ENCODE measurements around the gene DUSP16.
A peak's percentile ranks its signal among the peaks of the same experiment; 100 is the strongest.

Gene DUSP16

DNA sequence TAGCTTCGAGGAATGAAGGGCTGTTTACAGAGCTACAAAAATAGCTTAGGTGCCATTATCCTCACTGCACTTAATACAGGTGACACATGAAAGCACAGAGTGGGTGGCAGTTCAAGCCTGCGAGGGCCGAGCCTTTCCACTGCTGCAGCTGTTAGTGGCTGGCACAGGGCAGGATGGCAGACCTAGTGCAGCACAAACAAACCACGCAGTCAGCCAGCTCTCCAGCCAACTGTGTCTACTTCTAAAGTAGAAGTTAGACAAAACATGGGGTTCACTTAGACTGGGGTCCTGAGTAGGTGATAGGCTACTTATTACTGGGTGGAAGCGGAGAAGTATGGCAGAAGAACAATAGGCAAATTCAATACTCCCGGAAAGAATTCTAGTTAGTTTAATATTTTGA is 95.4 kb downstream of the DUSP16 start:
- no peak for DNase-seq

DNA sequence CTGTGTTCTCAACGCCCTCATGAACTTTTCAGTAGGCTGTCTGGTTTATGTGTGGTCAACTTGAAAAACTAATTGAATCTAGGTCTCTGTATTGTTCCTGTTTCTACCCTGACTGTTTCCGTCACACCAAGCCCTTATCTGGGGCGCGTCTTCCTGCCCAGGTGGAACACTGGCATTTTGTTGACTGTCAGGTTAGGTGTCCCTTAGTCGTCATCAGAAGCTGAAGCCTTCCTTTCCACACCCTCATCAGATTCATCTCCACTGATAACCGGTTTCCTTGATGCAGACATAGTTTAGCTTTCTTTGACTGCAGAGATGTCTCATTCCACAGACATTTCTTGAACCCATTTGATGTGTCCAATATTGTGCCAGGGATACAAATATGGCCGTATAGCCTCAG is 96.5 kb downstream of the DUSP16 start:
- DNase-seq: no peak

DNA sequence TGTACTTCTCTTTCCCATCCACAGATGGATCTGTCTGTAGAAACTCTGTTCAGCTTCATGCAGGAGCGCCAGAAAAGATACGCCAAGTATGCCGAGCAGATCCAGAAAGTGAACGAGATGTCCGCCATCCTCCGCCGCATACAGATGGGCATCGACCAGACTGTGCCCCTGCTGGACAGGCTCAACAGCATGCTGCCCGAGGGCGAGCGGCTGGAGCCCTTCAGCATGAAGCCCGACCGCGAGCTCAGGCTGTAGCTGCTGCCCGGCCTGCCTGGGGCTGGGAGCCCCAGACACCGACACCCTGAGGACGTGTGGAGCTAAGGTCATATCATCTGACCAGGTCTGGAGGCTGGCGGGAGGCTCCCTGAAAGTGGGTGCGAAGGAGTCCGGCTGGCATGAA is 97.1 kb downstream of the DUSP16 start:
- no peak for DNase-seq

DNA sequence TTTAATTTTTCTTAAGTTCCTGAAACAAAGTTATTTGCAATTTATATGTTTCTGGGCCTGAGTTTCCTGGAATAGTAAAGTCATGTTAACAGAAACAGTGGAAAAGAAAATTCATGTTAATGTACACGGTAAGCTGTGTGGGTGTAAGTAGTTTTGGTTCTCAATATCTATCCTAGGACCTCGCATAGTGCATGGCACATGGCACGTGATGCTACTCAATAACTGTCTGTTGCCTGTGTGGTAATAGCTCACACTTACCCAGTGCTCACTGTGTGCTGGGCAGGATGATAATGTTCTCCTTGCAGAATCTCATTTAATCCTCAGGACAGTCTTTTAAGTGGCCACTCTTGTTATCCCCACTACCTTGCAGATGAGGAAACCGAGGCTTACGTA is 100.7 kb downstream of the DUSP16 start:
- no peak for DNase-seq

DNA sequence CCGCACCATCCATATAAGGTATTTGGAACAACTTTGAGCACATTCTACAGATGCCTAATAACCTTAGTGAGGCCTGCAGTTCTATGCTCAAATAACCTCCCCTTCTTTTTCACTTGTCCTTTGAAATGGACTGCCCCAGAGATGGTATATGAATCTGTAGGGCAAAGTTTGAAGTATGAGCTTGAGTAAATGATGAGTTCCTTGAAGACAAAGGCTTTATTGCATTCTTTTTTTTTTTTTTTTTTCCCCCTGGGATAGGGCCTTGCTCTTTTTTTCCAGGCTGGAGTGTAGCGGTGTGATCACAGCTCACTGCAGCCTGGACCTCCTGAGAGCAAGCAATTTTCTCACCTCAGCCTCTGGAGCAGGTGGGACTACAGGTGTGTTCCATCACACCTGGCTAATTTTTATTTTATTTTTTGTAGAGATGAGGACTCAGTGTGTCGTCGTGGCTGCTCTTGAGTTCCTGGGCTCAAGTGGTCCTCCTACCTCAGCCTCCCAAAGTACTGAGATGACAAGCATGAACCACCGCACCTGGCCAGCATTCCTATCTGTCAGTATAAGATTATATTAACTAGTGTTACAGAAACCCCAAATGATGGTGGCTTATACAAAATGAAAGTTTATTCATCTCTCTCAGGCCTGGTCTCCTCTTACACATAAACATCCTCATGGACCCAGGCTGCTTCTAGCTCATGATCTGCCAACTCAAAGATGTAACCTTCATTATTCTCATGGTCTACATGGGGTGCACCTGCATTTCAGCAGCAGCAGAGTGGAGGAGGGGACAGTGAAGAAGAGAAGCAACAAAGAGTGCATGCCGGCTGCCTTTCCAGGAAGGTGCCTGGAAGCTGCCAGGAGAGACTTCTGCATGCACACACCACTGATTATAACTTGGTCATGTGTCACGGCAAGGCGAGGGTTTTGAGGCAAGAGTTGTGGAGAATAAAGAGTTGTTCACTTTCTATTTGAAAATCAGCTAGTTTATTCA is 101.4 kb downstream of the DUSP16 start:
- DNase-seq: no peak

DNA sequence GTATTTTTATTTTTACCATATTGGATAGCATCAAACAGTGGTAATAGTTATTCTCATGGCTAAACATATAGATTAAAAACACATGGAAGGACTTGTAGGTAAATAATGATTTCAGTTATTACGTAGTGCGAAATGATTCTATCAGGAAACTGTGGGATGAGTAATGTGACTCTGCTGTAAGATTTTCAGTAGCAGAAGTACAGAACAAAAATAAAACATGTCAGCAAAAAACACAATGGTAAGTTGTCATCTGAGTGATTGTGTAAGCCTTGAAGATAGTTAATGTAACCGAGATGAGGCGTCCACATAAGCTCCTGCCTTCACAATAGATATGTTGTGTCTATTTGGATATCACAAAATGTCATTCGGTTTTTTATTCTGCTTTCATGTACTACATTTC is 106.0 kb downstream of the DUSP16 start:
- DNase-seq: peak; percentile 27

DNA sequence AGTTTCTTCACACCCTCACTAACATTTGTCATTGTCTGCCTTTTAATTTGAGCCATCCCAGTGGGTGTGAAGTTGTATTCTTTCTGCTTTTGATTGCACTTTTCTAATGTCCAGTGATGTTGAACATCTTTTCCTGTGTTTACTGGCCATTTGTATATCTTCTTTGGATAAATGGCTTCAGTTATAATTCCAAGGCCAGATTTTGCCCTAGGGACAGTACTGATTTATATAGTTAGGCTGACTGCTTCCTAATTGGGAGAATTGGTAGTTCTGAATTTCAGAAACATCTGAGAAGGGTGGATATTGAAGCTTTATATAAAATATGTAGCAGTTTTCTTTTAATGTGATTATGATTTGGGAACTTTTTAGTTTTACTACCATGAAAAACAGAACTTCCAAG is 108.3 kb downstream of the DUSP16 start:
- DNase-seq: no peak

DNA sequence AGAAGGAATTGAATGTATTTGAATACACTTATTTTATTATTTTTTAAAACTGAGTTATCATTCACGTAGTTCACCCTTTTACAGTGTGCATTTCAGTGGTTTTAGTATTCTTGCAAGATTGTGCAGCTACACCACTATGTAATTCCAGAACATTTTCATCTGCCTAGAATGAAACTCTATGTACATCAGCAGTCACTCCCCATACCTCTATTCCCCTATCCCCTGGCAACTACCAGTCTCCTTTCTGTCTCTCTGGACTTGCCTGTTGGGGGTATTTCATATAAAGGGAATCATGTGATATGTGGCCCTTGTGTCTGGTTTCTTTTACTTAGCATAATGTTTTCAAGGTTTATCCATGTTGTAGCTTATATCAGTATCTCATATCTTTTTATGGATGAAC is 109.0 kb downstream of the DUSP16 start:
- no peak for DNase-seq

DNA sequence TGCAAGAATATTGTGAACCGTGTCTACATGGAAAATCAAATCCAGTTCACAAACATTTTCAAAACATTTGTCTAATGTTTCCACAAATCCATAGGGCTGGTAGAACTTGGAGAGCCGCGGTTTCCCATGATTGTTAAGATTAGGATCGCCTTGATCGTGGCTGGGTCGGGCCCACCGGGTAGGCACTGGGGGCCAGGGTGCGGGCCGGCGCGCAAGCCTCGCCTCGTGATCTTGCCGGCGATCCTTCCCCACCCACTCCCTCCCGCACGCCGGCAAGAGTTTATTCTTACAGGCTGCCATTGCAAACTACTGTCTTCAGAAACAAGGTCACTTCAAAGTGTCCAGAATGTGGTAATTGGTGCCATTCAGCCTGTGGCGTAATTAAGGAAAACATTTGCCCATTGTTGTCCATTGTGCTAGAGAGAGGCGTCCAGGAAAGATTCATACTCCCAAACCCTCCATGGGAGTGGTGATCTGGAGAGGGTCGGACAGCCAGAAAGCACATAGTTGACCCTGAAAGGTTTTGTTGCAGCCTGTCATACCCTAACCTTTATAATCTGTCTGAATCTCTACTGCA is 110.2 kb downstream of the DUSP16 start:
- no peak for DNase-seq

DNA sequence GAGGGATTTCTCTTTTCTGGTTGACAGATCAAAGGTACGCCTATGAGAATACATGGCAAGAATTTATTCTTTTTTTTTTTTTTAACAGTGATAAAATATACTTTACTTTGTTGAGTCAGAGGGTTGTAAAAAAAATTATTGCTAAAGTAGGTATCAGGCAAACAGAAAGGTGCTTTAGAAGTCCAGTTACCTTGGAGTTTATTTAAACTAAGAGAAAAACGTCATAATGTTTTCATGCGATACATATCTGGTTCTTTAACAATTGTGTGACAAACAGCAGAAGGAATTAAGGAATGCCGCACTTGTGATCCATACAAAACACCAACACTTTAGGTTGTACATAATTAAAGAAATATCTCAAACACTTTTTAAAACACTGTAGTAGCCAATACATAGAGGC is 111.6 kb downstream of the DUSP16 start:
- DNase-seq: no peak

DNA sequence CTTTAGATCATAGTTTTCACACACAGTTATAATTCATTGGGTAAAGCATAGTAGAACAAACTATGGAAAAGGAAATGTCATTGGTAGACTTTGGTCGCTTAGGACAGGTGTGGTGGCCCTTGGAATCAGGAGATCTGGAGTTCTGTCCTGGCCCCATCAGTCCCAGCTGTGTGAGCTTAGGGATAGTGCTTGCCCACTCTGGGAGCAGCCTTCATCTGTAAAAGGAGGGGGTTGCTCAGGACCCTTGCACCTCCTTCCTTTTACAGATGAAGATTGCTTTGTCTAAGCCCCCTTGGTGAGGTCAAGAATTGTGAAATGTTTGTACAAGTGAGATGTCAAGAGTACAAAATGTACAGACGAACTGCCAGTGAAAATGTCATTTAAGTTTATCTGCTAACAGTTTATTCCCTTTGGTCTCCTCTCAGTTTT is 112.6 kb downstream of the DUSP16 start:
- DNase-seq: no peak

DNA sequence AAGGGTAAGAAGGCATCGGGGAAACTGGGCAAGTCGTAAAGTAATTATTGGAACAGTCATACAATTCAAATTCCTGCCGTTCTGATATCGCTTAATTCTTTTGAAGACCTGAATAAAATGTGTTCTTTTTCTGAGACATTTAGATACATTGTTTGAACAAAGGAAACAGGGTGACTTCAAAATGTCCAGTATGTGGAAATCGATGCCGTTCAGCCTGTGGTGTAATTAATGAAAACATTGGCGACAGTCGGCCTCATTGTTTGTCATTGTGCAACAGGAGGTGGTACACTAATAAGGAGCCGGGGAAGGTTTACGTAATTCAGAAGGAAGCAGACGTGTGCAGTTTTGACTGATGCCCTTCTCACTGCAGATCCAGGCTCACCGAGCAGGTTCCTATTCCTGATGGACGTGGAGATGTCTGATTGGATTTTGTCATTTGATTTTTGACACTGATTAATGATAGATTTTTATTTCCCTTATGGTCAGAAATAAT is 113.1 kb downstream of the DUSP16 start:
- DNase-seq: no peak

DNA sequence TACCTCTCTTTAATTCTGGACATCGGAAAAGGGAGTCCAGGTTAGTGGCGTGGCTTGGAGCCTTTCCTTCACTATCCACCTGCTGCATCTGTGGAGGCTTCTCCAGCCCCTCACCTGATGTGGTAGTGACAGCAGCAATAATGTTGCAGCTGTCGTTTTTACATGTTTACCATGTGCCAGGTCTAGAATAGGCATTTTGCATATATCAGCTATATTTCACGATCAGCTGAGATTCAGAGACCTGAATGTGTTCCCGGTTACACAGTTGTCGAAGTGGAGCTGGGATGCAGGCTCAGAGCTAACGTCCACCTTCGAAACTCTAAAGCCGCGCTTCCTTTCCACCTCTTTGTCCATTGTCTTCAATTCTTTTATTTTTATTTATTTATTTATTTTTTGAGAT is 114.8 kb downstream of the DUSP16 start:
- no peak for DNase-seq

DNA sequence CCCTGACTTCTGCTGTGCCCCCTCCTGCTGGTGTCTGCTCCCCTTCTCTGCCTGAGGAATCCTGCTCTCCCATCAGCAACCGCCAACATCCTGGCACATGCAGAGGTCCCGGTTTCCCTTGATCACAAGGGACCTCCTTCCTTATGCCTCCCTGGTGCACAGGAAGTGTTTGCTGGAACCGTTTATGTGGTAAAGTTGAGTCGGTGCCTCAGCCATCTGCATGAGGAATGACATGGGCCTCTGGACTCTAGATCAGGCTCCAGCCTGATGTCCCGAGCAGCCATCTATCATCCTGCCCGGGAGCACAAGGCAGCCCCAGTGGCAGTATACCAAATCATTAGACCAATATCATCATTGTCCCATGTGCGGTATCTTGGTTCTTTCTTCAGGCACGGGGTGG is 115.4 kb downstream of the DUSP16 start:
- DNase-seq: no peak

DNA sequence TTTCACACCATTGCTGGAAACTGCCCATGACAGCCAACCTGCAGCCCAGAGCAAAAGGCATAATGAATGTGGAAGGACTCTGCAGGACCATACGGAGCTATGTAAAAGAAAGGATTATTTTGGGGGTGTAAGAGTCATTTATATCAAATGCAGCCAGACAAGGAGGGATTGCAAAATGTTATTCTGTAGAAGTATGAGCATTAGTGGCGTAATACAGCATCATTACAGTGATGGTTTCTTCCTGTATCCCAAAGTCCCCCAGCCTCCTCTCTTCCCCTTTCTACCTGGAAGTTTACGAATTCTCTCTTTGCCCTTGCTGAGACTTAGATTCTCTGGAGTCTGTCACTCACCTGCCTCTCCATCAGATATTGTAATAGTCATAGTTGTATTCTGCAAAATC is 115.9 kb downstream of the DUSP16 start:
- DNase-seq: no peak

DNA sequence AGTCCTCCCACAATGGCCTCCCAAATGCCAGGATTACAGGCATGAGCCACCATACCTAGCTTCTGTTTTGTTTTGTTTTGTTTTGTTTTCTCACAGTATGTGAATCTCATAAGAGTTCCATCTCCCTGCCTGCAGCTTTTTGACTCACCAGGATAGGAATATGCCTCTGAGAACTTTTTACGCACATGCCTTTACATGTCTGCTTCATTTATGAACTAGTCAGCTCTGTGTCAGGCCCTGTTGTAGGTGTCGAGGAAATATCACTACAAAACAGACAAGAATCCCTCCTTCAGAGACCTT is 116.8 kb downstream of the DUSP16 start:
- DNase-seq: no peak

DNA sequence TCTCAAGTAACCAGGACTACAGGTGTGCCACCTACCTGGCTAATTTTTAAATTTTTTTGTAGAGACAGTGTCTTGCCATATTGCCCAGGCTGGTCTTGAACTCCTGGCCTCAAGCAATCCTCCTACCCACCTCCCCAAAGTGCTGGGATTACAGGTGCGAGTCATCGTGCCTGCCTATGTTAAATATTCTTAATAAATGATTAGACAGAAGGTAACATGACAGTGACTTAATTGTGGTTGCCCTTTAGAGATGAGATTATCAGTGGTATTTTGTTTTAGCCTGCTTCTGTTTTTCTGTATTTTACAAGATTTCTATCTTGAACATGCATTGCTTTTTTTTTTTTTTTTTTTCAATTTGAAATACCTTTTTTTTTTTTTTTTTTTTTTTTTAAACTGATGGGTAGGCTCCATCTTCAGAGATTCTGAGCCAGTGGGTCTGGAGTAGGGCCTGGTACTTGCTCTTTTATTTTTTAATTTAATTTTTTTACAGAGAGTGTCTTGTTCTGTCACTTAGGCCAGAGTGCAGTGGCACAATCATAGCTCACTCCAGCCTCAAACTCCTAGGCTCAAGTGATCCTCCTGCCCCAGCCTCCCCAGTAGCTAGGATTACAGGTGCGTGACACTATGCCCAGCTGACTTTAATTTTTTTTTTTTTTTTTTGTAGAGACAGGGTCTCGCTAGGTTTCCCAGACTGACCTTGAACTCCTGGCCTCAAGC is 117.3 kb downstream of the DUSP16 start:
- DNase-seq: no peak

DNA sequence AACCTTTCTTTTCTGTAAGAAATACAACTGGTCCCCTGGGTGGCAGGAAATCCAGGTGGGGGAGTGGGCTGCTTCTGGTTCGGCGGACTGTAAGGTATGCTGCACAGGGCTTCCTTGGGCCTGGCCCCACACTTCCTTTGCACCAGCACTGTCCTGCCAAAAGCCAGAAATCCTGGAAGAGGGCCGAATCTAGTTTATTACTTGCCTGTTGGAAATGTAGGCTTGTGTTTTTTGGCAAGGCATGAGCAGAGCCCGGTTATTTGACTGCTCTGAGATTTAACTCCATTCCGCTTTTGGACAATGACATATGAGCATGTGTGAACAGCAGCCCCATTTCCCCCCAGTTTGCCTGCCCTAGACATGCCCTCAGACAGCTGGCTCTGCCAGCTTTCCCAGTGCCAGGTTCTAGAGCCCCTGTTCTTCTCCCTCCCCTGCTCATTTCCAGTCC is 119.2 kb downstream of the DUSP16 start:
- DNase-seq: no peak

DNA sequence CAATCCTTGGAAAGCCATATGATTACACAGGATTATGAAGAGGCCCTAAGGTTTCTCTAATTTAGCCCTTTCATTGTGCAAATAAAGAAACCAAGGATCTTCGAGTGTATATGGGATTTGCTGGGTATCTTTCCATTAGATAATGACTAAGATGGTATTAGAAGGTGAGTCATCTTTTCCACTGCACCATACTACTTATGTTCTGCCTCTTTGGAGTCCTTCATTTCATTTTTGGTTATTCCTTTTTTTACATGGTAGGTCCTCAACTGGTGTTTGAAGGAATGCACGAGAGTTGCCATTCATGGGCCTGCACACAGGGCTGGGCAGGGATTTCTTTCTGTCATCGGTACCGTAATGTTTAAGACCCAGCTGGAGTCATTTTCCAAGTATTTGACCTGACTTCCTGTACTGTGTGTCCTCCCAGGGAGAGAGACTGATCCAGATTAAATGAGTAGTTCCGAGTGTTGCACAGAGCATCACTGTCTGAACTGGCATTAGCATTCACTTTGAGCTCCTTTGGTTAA is 120.1 kb downstream of the DUSP16 start:
- peak; percentile 39 for DNase-seq

DNA sequence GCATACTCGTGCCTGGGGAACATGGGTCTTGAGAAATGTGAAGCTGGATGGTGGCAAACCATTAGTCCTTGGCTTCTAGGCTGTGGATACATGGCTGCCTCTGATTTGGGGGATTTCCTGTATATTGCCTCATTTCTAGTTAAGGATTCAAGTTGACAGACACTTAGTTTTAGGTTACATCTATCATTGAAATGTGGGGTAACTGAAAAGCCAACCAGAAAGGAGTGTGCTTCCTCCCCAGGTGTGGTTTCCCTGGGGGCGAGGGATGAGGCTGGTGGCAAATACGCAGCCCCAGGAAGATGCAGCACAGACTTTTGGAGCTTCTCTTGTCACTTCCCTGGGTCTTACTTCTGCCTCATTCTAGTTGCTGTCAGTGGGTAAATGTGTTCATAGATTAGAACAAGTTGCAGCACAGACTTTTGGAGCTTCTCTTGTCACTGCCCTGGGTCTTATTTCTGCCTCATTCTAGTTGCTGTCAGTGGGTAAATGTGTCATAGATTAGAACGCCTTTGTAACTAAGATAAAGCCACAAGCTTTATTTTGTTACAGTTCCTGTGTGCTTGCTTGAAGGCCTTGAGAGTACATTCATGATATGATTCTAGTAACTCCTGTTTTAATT is 120.7 kb downstream of the DUSP16 start:
- no peak for DNase-seq

DNA sequence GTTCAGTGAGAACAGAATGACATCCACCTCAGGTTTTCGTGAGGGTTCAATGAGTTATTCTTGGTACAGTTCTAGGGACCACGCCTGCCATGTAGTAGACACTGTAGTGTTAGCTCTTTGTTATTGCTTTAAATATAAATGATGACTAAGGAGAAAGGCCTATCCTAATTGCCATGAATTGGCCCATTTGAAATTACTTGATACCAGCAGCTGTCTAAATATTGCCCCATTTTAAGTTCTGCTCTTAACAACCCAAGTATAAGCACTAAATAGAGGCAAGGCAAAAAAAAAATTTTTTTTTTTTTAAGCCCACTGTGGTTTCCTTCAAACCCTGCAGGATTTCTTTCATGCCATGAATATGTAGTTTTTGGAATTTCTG is 121.2 kb downstream of the DUSP16 start:
- DNase-seq: no peak

DNA sequence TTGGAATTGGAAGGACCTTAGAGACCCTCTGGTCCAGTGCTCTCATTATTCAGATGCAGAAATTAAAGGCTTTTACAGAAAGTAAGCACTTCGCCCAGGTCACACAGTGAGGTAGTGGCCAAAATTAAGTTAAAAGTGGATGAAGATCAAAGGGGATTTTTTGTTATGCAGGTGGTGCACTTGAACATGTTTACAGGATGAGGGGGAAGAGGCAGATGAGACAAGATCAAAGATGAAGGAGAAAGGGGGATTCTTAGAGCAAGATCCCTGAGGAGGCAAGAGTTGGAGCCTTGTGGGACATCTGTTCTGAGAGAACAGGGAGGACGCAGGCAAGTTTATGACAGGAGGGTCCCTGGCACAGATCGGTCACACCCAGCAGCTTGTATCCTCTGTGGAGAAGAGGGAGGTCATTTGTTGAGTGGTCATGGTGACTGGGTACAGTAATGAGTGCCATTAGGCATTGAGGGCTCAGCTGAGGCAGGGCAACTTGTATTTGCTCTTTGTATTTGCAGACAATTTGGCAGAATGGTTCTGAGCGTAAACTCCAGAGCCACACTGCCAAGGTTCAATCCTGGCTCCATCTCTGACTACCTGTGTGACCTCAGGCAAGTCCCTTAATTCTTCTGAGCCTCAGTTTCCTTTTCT is 121.8 kb downstream of the DUSP16 start:
- no peak for DNase-seq

Data from fibroblast of skin of scalp (primary cell).